H9 (cell line): Measurements from ENCODE around the gene ECE1. TPM values are rescaled to one million over a fixed set of nuclear protein-coding genes. Genes with fewer than 3 reads are reported as not detected.

Experiments
- DNase-seq: peaks from one replicate; pipeline ENCODE4 v3.0.0-alpha.2; 2017
- H2AFZ ChIP-seq: one replicate; pipeline ENCODE4 v1.6.1; 2013; ENCODE audit warnings: mild to moderate bottlenecking, low read length, control low read depth, moderate library complexity
- H2AK5ac ChIP-seq: 2 replicates; pipeline ENCODE4 v1.6.1; 2013; ENCODE audit warnings: low read length, control low read depth, mixed read lengths; ENCODE audit not compliant: insufficient read length
- H2BK120ac ChIP-seq: one replicate; pipeline ENCODE4 v1.6.1; 2013; ENCODE audit warnings: low read depth, mild to moderate bottlenecking, low read length, control low read depth, inconsistent platforms; ENCODE audit not compliant: poor library complexity, severe bottlenecking
- H2BK12ac ChIP-seq: 2 replicates; pipeline ENCODE4 v1.6.1; 2013; ENCODE audit warnings: low read length, control low read depth, mixed read lengths, low read depth; ENCODE audit not compliant: insufficient read length
- H2BK15ac ChIP-seq: 2 replicates; pipeline ENCODE4 v1.6.1; 2013; ENCODE audit warnings: low read depth, low read length, control low read depth
- H2BK20ac ChIP-seq: one replicate; pipeline ENCODE4 v1.6.1; 2013; ENCODE audit warnings: low read depth, mild to moderate bottlenecking, low read length, control low read depth, inconsistent platforms; ENCODE audit not compliant: poor library complexity, severe bottlenecking
- H2BK5ac ChIP-seq: 2 replicates; pipeline ENCODE4 v1.6.1; 2013; ENCODE audit warnings: low read length, control low read depth, mixed read lengths; ENCODE audit not compliant: insufficient read length
- H3K14ac ChIP-seq: 2 replicates; pipeline ENCODE4 v1.6.1; 2013; ENCODE audit warnings: low read length, control low read depth; ENCODE audit not compliant: insufficient read depth
- H3K18ac ChIP-seq: 2 replicates; pipeline ENCODE4 v1.6.1; 2013; ENCODE audit warnings: low read depth, mild to moderate bottlenecking, mixed read lengths, low read length, control low read depth; ENCODE audit not compliant: insufficient read length
- H3K23ac ChIP-seq: 2 replicates; pipeline ENCODE4 v1.6.1; 2013; ENCODE audit warnings: low read length, control low read depth, mixed read lengths, low read depth; ENCODE audit not compliant: insufficient read length
- H3K23me2 ChIP-seq: 2 replicates; pipeline ENCODE4 v1.6.1; 2013; ENCODE audit warnings: low read depth, mild to moderate bottlenecking, mixed read lengths, low read length, control low read depth; ENCODE audit not compliant: insufficient read length, poor library complexity, severe bottlenecking
- H3K27ac ChIP-seq: 2 replicates; pipeline ENCODE4 v1.5.1; 2013; ENCODE audit warnings: low read length, control low read depth, mixed read lengths, low read depth; ENCODE audit not compliant: insufficient read length
- H3K27me3 ChIP-seq: 2 replicates; pipeline ENCODE4 v1.6.1; 2013; ENCODE audit warnings: low read length, control low read depth, inconsistent platforms; ENCODE audit not compliant: insufficient read depth
- H3K4ac ChIP-seq: 2 replicates; pipeline ENCODE4 v1.6.1; 2013; ENCODE audit warnings: low read depth, mild to moderate bottlenecking, control low read depth, inconsistent platforms, low read length, moderate library complexity
- H3K4me1 ChIP-seq: 2 replicates; pipeline ENCODE4 v1.6.1; 2013; ENCODE audit warnings: low read length, control low read depth, inconsistent platforms; ENCODE audit not compliant: insufficient read depth
- H3K4me2 ChIP-seq: 2 replicates; pipeline ENCODE4 v1.6.1; 2013; ENCODE audit warnings: low read length, control low read depth, mixed read lengths; ENCODE audit not compliant: insufficient read length, insufficient read depth
- H3K56ac ChIP-seq: 2 replicates; pipeline ENCODE4 v1.6.1; 2013; ENCODE audit warnings: low read depth, mild to moderate bottlenecking, mixed read lengths, low read length, control low read depth; ENCODE audit not compliant: insufficient read length
- H3K79me1 ChIP-seq: 2 replicates; pipeline ENCODE4 v1.6.1; 2013; ENCODE audit warnings: low read depth, mild to moderate bottlenecking, moderate library complexity, low read length, control low read depth, inconsistent platforms; ENCODE audit not compliant: insufficient read depth, poor library complexity, severe bottlenecking
- H3K79me2 ChIP-seq: 2 replicates; pipeline ENCODE4 v1.6.1; 2013; ENCODE audit warnings: low read length, control low read depth, inconsistent platforms; ENCODE audit not compliant: insufficient read depth
- H3K9ac ChIP-seq: 2 replicates; pipeline ENCODE4 v1.6.1; 2013; ENCODE audit warnings: low read length, control low read depth, mixed read lengths; ENCODE audit not compliant: insufficient read length; ENCODE audit errors: extremely low read depth
- H3K9me3 ChIP-seq: one replicate; pipeline ENCODE4 v1.6.1; 2013; ENCODE audit warnings: low read depth, low read length, inconsistent platforms; ENCODE audit not compliant: control insufficient read depth
- H3T11ph ChIP-seq: one replicate; pipeline ENCODE4 v1.6.1; 2013; ENCODE audit warnings: mild to moderate bottlenecking, low read length, control low read depth, inconsistent platforms
- H4K20me1 ChIP-seq: one replicate; pipeline ENCODE4 v1.6.1; 2013; ENCODE audit not compliant: control insufficient read depth, insufficient read length, insufficient read depth
- H4K5ac ChIP-seq: 2 replicates; pipeline ENCODE4 v1.6.1; 2013; ENCODE audit warnings: low read depth, mild to moderate bottlenecking, mixed read lengths, low read length, control low read depth; ENCODE audit not compliant: insufficient read length
- H4K8ac ChIP-seq: replicated peaks from 2 replicates; pipeline ENCODE4 v1.6.1; 2013; ENCODE audit warnings: low read length, control low read depth, mixed read lengths, low read depth; ENCODE audit not compliant: insufficient read length
- H4K91ac ChIP-seq: 2 replicates; pipeline ENCODE4 v1.6.1; 2013; ENCODE audit warnings: low read depth, mild to moderate bottlenecking, moderate library complexity, mixed read lengths, low read length, control low read depth; ENCODE audit not compliant: insufficient read length
- H3K27ac Mint-ChIP-seq, 3 experiments: 2 replicates in 2 of 3; 3 replicates in 1 of 3; pipeline ENCODE4 v1.8.0; 2020 to 2021; ENCODE audit warnings: mixed read lengths in 3 of 3, mild to moderate bottlenecking in 1 of 3, moderate library complexity in 1 of 3
- H3K27me3 Mint-ChIP-seq: 2 replicates; pipeline ENCODE4 v1.8.0; 2021; ENCODE audit warnings: low read depth, mild to moderate bottlenecking, moderate library complexity, mixed read lengths
- H3K36me3 Mint-ChIP-seq, 3 experiments: 2 replicates in 2 of 3; 3 replicates in 1 of 3; pipeline ENCODE4 v1.8.0; 2020 to 2021; ENCODE audit warnings: low read depth in 3 of 3, mixed read lengths in 3 of 3; ENCODE audit not compliant: insufficient read depth in 1 of 3
- H3K4me1 Mint-ChIP-seq, 2 experiments: 2 replicates each; pipeline ENCODE4 v1.8.0; 2020; ENCODE audit warnings: mixed read lengths in 2 of 2
- H3K4me3 Mint-ChIP-seq, 2 experiments: 2 replicates in 1 of 2; 3 replicates in 1 of 2; pipeline ENCODE4 v1.8.0; 2020 to 2021; ENCODE audit warnings: mild to moderate bottlenecking in 2 of 2, mixed read lengths in 2 of 2, moderate library complexity in 1 of 2
- H3K9me3 Mint-ChIP-seq, 2 experiments: 2 replicates in 1 of 2; 3 replicates in 1 of 2; pipeline ENCODE4 v1.8.0; 2020; ENCODE audit warnings: mild to moderate bottlenecking in 2 of 2, mixed read lengths in 2 of 2, moderate library complexity in 1 of 2
- CTCF ChIP-seq: fragments of 200-600 bp; sonication (generic); conservative IDR thresholded peaks from 3 replicates; pipeline ENCODE4 v1.8.0; 2021; ENCODE audit warnings: antibody characterized with exemption, mild to moderate bottlenecking
- WGBS: extraction: QIAGEN DNeasy Blood & Tissue Kit; methylation state at CpG from one replicate; pipeline ENCODE4 v1.1.7; 2013; ENCODE audit warnings: missing lambda C conversion rate, low lambda C conversion rate, mixed read lengths; ENCODE audit not compliant: insufficient read length; ENCODE audit errors: extremely low coverage; 5-methylcytosine and 5-hydroxymethylcytosine counted together
- total RNA-seq: library from RNA; stranded (reverse); gene quantifications from 2 replicates; pipeline ENCODE4 v1.2.1, GENCODE V29; 2021

The ECE1 gene
- total RNA-seq, 1 experiment from 2014 or later: 31.1 TPM

- no peak overlapping the region for H3K4me3 Mint-ChIP-seq
- Histone ChIP-seq H2BK120ac (no peak overlapping the region), H3K9me3 (no peaks in the 10 kb centered on the region), H2BK15ac (no peak overlapping the region), H4K20me1 (peaks cover 2% of the 10 kb centered on the region), H3K56ac (no peak overlapping the region), H3K27me3 (no peaks in the 10 kb centered on the region), H3T11ph (no peak overlapping the region), H2AFZ (no peak overlapping the region), H3K4me2 (no peak overlapping the region), H4K91ac (no peak overlapping the region), H3K79me2 (no peaks in the 10 kb centered on the region), H2BK20ac (no peak overlapping the region), H3K27ac (no peak overlapping the region), H3K4me1 (peaks cover 10% of the 10 kb centered on the region), H3K9ac (no peak overlapping the region), H3K4ac (no peak overlapping the region), H3K23me2 (no peaks in the 10 kb centered on the region), H2BK5ac (no peak overlapping the region), H3K23ac (no peak overlapping the region), H3K18ac (no peak overlapping the region), H4K5ac (no peak overlapping the region), H3K79me1 (no peaks in the 10 kb centered on the region), H3K14ac (no peak overlapping the region), H2BK12ac (no peak overlapping the region), H4K8ac (no peak overlapping the region), H2AK5ac (no peak overlapping the region)
- no peak for TF ChIP-seq CTCF
- no peak overlapping the region; a peak in 1 of 7 replicates for H3K27ac Mint-ChIP-seq
- no peak for DNase-seq
- H3K36me3 Mint-ChIP-seq: peaks cover 3 to 22% (median 6%) of the 10 kb centered on the region in 3 experiments; a peak in 6 of 7 replicates
- H3K9me3 Mint-ChIP-seq: no peaks in the 10 kb centered on the region
- H3K27me3 Mint-ChIP-seq: no peaks in the 10 kb centered on the region
- peaks cover 17 to 22% of the 10 kb centered on the region in 2 experiments for H3K4me1 Mint-ChIP-seq
- no CpG with 5 or more reads among the region's 5 CpGs for WGBS
These were observed 30.8 kb downstream of the ECE1 start for GRCh38 chr1:21259316-21260076.
